ENCODE measurements around the gene LYST.

The LYST gene

DNA sequence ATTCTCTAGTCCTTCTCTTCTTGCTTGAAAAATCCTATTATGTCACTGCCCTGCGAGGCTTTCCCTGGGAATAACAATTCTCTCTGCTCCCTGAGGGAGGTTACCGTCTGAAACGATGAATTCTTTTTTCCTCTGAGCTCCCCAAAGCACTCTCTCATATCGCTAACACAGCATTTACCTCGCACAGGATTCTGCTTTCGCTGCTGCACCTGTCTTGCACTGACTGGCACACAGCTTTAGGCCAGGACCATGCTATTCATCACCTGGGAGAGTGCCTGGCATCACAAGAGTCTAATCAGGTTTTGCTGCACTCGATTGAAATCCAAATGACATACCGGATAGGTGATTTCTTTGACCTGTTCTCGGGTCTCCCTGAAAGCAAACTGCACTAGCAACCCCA, 164.3 kb downstream of the LYST start:
- no peak for DNase-seq (ENCODE audit: low spot score)
- ChIA-PET POLR2A (ENCODE audit: low non-redundant PET) (no interaction called here), CTCF (interaction anchor here (0.6 kb wide), 1 partner anchor 23 kb away, joined by 4 read pairs; no protein-coding TSS in a partner anchor)
- H3K27ac ChIP-seq: no peak overlapping the region
- TF ChIP-seq, protein P1, sequence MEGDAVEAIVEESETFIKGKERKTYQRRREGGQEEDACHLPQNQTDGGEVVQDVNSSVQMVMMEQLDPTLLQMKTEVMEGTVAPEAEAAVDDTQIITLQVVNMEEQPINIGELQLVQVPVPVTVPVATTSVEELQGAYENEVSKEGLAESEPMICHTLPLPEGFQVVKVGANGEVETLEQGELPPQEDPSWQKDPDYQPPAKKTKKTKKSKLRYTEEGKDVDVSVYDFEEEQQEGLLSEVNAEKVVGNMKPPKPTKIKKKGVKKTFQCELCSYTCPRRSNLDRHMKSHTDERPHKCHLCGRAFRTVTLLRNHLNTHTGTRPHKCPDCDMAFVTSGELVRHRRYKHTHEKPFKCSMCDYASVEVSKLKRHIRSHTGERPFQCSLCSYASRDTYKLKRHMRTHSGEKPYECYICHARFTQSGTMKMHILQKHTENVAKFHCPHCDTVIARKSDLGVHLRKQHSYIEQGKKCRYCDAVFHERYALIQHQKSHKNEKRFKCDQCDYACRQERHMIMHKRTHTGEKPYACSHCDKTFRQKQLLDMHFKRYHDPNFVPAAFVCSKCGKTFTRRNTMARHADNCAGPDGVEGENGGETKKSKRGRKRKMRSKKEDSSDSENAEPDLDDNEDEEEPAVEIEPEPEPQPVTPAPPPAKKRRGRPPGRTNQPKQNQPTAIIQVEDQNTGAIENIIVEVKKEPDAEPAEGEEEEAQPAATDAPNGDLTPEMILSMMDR (conservative IDR thresholded peaks at IDR 0.05; ENCODE audit: low read depth): no peak

DNA sequence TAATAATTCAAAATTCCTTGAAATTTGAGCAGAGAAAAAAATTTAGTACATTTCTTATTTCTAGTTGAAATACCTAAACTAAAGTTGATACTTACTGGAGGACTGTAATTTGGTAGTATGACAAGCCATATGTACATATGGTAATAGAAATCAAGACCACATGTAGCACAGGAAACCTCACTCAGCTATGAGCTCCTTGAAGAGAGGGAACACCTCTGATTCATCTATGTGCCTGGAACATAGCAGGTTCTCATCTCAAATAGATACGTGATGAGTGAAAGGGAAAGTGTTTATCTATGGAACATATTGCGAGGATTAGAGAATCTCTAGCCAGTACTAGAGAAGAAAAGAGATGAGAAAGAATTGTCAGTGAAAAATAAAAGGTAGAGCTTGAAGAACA, 169.2 kb downstream of the LYST start:
- DNase-seq (ENCODE audit: low spot score): no peak
- POLR2A ChIA-PET (ENCODE audit: low non-redundant PET): no interaction called here
- H3K27ac ChIP-seq: no peak overlapping the region
- CTCF ChIA-PET: no interaction called here
- TF ChIP-seq, protein P1 (conservative IDR thresholded peaks at IDR 0.05; ENCODE audit: low read depth): no peak

DNA sequence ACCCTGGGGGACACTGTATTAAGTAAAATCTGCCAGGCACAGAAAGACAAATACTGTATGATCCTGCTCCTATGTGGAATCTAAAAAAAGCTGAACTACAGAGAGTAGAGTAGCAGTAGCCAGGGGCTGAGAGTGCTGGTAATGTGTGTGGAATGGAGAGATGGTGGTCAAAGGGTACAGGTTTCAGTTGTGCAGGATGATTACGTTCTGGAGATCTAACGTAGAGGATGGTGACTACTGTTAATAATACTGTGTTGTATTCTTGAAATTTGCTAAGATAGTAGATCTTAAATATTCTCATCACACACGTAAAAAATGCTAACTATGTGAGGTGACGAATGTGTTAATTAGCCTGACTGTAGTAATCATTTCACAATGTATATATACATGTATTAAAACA, 177.3 kb downstream of the LYST start:
- TF ChIP-seq, protein P1 (conservative IDR thresholded peaks at IDR 0.05; ENCODE audit: low read depth): no peak
- H3K27ac ChIP-seq: no peak overlapping the region
- no peak for DNase-seq (ENCODE audit: low spot score)
- ChIA-PET POLR2A (ENCODE audit: low non-redundant PET) (no interaction called here), CTCF (no interaction called here)

DNA sequence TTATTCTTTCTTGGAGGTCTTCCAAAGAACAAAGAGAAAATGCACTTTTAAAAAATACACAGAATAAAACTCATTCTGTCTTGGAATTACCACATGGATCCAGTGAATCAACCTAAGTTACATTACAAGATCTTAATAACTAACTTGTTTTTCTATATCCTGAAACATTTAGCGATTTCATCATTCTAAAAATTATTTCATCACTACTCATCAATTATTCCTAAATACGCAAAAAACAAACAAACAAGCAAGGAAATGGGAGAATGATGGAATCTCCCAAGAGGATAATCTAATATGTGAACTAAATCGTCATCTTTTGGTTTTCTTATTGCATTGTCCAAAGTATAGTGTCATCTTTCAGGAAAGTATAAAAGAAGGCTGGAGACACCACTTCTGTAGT, 178.6 kb downstream of the LYST start:
- DNase-seq (ENCODE audit: low spot score): no peak
- CTCF ChIA-PET: interaction anchor here (0.7 kb wide), 1 partner anchor 283 kb away, joined by 4 read pairs; no protein-coding TSS in a partner anchor
- POLR2A ChIA-PET (ENCODE audit: low non-redundant PET): no interaction called here
- TF ChIP-seq, protein P1 (conservative IDR thresholded peaks at IDR 0.05; ENCODE audit: low read depth): no peak
- no peak overlapping the region for H3K27ac ChIP-seq

DNA sequence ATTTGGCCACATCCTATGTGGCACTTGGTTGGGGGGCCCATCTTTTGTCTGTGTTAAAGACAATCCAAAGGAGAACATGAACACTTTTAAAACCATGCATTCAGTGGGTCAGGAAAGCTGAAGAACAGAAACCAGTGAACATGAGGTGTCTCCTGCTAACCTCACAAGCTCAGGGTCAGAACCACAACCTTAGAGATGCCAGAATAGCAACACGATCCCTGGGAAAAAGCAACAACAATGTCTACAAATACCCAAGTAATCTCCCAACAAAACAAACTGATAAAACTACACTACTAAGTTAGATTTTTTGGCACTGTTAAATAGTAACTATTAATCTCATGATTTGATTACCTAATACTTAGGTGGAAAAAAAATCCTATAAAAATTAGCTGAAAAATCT, 183.1 kb downstream of the LYST start:
- TF ChIP-seq, protein P1 (conservative IDR thresholded peaks at IDR 0.05; ENCODE audit: low read depth): no peak
- DNase-seq (ENCODE audit: low spot score): no peak
- CTCF ChIA-PET: interaction anchor here (0.6 kb wide), 1 partner anchor 1415 kb away, joined by 3 read pairs; no protein-coding TSS in a partner anchor
- H3K27ac ChIP-seq: no peak overlapping the region
- POLR2A ChIA-PET (ENCODE audit: low non-redundant PET): no interaction called here

DNA sequence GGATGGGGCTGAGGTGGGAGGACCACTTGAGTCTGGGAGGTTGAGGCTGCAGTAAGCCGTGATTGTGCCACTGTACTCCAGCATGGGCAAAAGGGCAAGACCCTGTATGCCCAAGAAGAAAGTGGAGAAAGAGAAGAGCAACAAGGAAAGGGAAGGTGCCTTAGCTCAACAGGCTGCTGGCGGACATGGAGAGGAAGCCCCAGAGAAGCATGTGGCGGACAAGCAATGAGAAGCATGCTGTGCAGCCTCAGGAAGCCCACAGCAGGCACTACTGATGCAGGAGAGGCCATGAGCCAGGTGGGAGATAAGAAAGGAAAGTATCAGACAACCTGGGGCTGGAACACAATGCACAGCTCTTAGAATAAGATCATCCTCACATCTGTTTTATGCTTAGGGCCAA, 184.5 kb downstream of the LYST start:
- TF ChIP-seq, protein P1 (conservative IDR thresholded peaks at IDR 0.05; ENCODE audit: low read depth): no peak
- POLR2A ChIA-PET (ENCODE audit: low non-redundant PET): no interaction called here
- DNase-seq (ENCODE audit: low spot score): no peak
- H3K27ac ChIP-seq: no peak overlapping the region
- CTCF ChIA-PET: no interaction called here

DNA sequence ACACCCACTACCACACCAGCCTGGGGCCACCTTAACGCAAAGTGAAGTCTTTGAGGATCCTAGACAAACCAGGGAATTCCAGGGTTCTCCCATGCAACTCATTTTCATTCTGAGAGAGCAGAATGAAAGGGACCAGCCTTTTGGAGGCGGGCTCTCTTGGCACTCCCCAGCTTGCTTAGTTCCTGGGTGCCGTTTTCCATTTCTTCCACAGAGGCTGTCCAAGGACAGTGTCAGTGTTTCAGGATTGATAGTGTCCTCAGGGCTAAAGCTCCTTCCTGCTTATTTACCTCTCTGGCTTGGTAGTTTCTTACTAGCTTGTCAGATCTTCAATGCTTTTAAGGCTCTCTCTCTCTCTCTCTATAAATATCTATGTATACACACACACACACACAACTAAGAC, 187.1 kb downstream of the LYST start:
- no peak overlapping the region for H3K27ac ChIP-seq
- TF ChIP-seq, protein P1 (conservative IDR thresholded peaks at IDR 0.05; ENCODE audit: low read depth): no peak
- ChIA-PET CTCF (no interaction called here), POLR2A (ENCODE audit: low non-redundant PET) (no interaction called here)
- no peak for DNase-seq (ENCODE audit: low spot score)
